ENCODE results near the gene FRS2.

Gene FRS2

GRCh38 chr12:69540987-69541386 is 70.8 kb downstream of the FRS2 start:
- DNase-seq = no peak

- no peak for DNase-seq
These were observed 73.9 kb downstream of the FRS2 start for GRCh38 chr12:69544087-69544486.

- DNase-seq = no peak
These were observed 74.9 kb downstream of the FRS2 start for GRCh38 chr12:69545081-69545480.

GRCh38 chr12:69546693-69547438 is 76.7 kb downstream of the FRS2 start:
- no peak for DNase-seq

- DNase-seq = no peak
These were observed 78.5 kb downstream of the FRS2 start for GRCh38 chr12:69548687-69549086.

GRCh38 chr12:69550569-69551350 is 80.6 kb downstream of the FRS2 start:
- no peak for DNase-seq

GRCh38 chr12:69553628-69554248 is 83.5 kb downstream of the FRS2 start:
- DNase-seq = no peak

- DNase-seq = no peak
These were observed 85.3 kb downstream of the FRS2 start for GRCh38 chr12:69555461-69555860.

GRCh38 chr12:69556383-69556782 is 86.2 kb downstream of the FRS2 start:
- no peak for DNase-seq

GRCh38 chr12:69563166-69563762 is 93.1 kb downstream of the FRS2 start:
- DNase-seq = no peak

- DNase-seq = no peak
These were observed 96.4 kb downstream of the FRS2 start for GRCh38 chr12:69566603-69567002.

GRCh38 chr12:69569236-69569635 is 99.0 kb downstream of the FRS2 start:
- no peak for DNase-seq

GRCh38 chr12:69570000-69570516 is 99.9 kb downstream of the FRS2 start:
- no peak for DNase-seq

GRCh38 chr12:69570545-69571399 is 100.6 kb downstream of the FRS2 start:
- peak; percentile 54 for DNase-seq

GRCh38 chr12:69575346-69575745 is 105.2 kb downstream of the FRS2 start:
- DNase-seq = no peak

GRCh38 chr12:69578283-69578682 is 108.1 kb downstream of the FRS2 start:
- no peak for DNase-seq

GRCh38 chr12:69579029-69579428 is 108.8 kb downstream of the FRS2 start:
- no peak for DNase-seq

- DNase-seq = no peak
These were observed 109.9 kb downstream of the FRS2 start for GRCh38 chr12:69580074-69580473.

GRCh38 chr12:69583203-69583602 is 113.0 kb downstream of the FRS2 start:
- no peak for DNase-seq

GRCh38 chr12:69585189-69586062 is 115.2 kb downstream of the FRS2 start, which contains the start of gene CCT2:
Gene CCT2 (plus strand): TSS chr12:69585459. CDS start chr12:69585522, 63 bp downstream.
- peak; percentile 98 for DNase-seq

GRCh38 chr12:69588527-69588926 is 118.3 kb downstream of the FRS2 start:
- DNase-seq = no peak

All from activated CD8-positive, alpha-beta memory T cell treated with anti-CD3 and anti-CD28 coated beads, Interleukin-2, amount 50 U/mL, for 4 hours (primary cell).